NCI-H2227 treated with DMSO at 0.1 percent for 48 hours (cell line): Measurements from ENCODE around the gene FAAP20.

Source experiments
- DNase-seq: peaks from one replicate; lab custom pipeline; 2025; lab: John Stamatoyannopoulos, UW

FAAP20 gene

GRCh38 chr1:2177946-2178538 is 16.5 kb downstream of the FAAP20 start:
- no peak for DNase-seq

DNA sequence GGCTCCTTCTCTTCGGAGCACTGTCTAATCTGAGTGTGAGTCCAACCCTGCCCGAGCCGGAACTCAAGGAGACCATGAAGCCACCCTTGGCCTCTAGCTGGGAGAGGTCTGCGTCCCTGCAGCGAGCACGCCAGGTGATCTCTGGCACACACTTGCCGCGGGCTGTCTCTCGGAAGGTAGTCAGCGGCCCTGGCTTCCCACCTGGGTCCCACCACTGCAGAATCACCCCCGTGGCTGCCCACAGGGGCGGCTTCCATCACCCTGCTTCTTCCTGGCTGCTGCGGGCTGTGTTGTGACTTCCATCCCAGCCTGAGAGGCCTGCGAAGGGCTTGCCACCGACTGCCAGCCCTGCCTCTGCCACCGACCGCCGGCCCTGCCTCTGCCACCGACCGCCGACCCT is 17.0 kb downstream of the FAAP20 start:
- no peak for DNase-seq

DNA sequence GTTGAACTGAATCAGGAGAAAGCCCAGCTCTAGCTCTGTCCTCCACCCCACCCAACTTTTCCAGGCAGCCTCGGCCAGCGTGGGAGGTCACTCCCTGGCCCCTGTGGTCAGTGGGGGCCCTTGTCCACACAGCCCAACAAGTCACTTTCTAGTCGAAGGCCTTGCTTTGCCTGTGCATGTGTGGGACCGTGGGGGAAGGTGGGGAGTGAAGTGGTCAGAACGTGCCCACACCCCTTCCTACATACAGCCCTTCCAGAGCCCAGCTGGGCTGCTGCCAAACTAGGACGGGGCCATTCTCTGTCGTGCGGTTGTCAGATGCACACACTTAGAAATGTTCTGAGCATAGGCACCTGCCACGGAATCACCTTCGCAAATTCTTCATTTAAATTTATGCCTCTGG is 18.0 kb downstream of the FAAP20 start:
- no peak for DNase-seq

DNA sequence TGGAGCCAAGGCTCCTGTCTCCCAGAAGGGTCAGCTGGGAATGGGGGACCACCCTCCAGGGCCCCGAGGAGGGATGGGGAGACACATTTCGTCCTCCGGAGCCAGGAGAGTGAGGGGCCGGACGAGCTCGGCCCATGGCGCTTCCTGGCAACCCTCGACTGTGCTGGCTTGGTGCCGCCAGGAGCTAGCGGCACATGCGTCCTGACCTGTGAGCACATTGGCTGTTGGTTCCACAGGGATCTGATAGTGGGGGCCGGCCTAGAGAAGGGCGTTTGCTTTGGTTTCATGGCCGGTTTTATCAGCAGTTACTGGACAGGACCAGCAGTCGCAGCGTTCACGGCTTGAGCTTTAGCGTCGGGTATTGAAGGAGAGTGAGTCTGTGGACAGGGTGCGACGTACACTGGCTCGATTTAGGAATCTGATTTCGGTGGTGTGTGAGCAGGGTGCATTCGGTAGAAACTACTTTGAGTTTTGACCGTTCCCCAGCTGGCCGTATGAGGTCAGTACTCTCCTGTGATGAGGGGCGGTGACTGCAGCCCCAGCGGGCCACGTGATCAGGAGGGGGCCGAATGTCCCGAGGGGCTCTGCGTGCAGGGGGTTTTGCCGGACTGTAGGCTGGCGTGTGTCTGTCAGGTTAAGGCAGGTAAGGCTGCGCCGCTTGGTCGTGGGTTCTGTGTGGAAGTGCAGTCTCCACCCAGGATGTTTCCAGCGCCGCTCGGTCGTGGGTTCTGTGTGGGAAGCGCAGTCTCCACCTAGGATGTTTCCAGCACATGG is 18.7 kb downstream of the FAAP20 start:
- no peak for DNase-seq

DNA sequence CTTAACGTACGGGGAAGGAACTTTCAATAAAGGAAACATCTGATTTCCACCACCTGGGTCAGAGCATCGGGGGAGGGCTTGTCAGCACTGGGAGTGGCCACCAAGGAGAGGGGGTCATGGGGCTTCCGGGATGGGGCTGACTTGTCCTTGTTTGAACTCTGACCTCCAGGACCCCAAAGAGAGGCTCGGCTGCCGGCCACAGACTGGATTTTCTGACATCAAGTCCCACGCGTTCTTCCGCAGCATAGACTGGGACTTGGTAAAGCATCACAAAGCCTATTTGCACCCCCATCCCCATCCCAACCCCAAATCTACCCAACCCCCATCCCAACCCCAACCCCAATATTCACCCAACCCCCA is 19.5 kb downstream of the FAAP20 start:
- DNase-seq: no peak

DNA sequence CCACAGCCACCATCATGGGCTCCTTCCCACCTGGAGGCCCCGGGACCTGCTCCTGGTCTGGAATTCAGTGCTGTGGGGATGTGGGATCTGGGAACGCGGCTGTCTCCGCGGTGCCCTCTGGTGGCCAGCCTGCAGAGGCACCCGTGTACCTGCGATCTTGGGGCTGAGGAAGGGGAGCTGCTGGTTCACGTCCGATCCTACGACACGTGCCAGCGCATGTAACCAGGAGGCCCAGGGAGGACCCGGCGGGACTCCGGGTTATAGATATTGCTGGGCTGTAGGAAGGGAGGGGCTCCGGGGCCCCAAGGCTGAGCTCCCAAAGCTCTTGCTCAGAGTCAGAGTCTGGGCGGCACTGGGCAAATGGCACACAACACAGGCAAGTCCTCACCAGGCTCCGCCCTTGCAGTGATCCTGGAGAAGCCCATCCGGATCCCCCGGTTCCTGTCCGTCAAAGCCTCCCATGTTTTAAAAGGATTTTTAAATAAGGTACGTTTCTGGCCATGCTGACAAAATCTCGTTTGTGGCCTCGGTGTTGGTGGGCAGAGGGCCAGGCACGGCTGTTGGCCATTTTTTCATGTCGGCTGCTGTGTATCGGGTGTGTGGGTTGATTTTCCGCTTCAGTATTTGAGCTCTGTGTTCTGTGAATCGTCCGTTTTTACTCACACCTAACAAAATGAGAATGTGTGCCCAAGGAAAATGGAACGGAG is 20.1 kb downstream of the FAAP20 start:
- DNase-seq: peak; percentile 50

DNA sequence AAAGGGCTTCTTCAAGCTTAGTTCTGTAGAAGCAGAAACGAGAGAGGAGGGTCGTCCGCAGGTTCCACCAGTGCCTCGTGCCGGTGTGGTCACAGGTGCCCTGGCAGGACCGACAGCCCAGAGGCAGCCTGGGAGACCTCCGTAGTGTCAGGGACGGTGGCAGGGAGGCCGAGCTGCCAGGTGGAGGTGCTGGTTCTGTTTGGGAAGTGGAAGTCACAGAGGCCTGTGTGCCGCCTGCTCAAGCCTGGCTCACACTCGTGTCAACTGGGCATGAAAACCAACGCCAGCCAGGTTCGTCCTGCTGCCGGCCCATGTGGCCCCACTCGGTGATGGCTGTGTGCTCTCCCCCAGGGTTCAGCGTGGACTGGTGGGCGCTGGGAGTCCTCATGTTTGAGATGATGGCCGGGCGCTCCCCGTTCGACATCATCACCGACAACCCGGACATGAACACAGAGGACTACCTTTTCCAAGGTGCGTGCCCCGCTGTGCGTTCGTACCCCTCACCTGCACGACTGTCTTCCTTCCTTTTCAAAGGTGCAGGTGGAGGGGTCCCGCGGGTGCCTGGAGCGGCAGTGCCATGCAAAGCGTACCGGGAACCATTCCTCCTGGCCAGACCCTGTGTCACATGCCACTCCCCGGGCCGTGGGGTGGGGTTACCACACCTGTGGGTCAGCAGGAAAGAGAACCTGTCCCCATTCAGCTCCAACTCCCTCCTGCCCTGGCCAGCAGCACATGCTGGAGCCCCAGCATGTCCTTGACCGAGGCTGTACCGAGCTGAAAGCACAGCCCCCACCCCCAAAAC is 20.8 kb downstream of the FAAP20 start:
- no peak for DNase-seq

- no peak for DNase-seq
Measured at GRCh38 chr1:2172551-2173146, 21.9 kb downstream of the FAAP20 start.

DNA sequence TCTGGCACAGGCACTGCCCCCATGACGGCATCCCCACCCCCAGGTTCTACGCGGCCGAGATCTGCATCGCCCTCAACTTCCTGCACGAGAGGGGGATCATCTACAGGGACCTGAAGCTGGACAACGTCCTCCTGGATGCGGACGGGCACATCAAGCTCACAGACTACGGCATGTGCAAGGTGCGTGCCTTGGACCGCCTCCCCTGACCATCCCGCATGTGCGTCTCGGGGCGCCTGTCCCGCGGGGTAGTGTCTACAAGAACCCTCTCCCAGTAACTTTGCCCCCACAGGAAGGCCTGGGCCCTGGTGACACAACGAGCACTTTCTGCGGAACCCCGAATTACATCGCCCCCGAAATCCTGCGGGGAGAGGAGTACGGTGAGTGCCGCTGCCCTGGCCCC is 22.6 kb downstream of the FAAP20 start:
- no peak for DNase-seq

GRCh38 chr1:2170211-2170610 is 24.4 kb downstream of the FAAP20 start:
- DNase-seq: no peak

- DNase-seq: no peak
Measured at GRCh38 chr1:2169200-2169836, 25.3 kb downstream of the FAAP20 start.

GRCh38 chr1:2168535-2168934 is 26.0 kb downstream of the FAAP20 start:
- no peak for DNase-seq

- DNase-seq: no peak
Measured at GRCh38 chr1:2168090-2168489, 26.5 kb downstream of the FAAP20 start.

DNA sequence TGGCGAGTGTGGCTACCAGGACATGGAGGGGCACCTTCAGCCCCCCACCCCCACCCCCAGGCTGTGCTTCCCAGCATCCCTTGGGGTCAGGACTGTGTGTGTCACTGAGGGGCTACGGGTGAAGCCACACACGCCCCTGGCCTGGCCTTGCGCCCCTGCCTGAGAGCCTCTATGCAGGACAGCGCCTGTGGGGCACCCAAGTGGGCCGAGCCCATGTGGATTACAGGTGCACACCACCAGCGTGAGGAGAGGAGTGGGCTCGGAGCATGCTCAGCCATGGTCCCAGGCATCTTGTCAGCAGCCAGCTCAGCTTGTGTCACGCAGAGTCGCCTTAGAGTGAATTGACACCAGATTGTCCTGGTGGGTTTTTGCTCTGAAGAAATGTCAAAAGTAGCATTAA is 27.9 kb downstream of the FAAP20 start:
- no peak for DNase-seq

- no peak for DNase-seq
Measured at GRCh38 chr1:2166254-2166653, 28.3 kb downstream of the FAAP20 start.

GRCh38 chr1:2165646-2166045 is 28.9 kb downstream of the FAAP20 start:
- no peak for DNase-seq

DNA sequence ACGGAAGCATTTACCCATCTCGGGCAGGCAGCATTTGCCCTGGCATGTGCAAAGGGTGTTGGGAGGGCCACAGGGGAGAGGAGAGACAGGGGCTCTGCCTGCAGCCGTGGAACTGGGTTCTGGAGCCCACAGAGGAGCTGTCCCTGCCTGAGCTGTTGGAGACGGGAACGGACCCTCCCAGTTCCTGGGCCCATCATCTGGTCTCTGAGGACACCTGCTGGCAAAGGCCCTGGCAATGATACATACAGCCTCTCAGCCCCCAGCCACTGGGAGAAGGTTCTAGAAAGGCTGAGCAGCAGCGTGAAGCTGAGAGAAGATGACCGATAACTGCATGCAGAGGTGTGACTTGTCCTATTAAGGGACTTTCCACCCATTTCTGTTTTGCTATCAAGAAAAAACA is 31.4 kb downstream of the FAAP20 start:
- no peak for DNase-seq

- no peak for DNase-seq
Measured at GRCh38 chr1:2160451-2161300, 33.9 kb downstream of the FAAP20 start.

- no peak for DNase-seq
Measured at GRCh38 chr1:2159124-2159523, 35.4 kb downstream of the FAAP20 start.

- no peak for DNase-seq
Measured at GRCh38 chr1:2158272-2158671, 36.3 kb downstream of the FAAP20 start.

GRCh38 chr1:2157856-2158255 is 36.7 kb downstream of the FAAP20 start:
- DNase-seq: no peak
